GM19238 (cell line): Measurements from ENCODE around the gene RFX8.

Source experiments
- DNase-seq: peaks from one replicate; pipeline ENCODE4 v3.0.0; 2011; ENCODE audit warnings: low spot score; ENCODE audit not compliant: insufficient read length

The RFX8 gene

GRCh38 chr2:101383016-101383541 lies 91.8 kb downstream of the RFX8 start:
- DNase-seq: no peak

GRCh38 chr2:101382442-101382841 lies 92.5 kb downstream of the RFX8 start:
- DNase-seq: no peak

GRCh38 chr2:101380376-101380775 lies 94.5 kb downstream of the RFX8 start:
- no peak for DNase-seq

- DNase-seq: no peak
These were observed 95.8 kb downstream of the RFX8 start for GRCh38 chr2:101379091-101379490.

- no peak for DNase-seq
These were observed 99.3 kb downstream of the RFX8 start for GRCh38 chr2:101375653-101376052.

- DNase-seq: no peak
These were observed 99.9 kb downstream of the RFX8 start for GRCh38 chr2:101374821-101375561.

GRCh38 chr2:101372792-101373191 lies 102.1 kb downstream of the RFX8 start:
- no peak for DNase-seq

GRCh38 chr2:101371636-101372035 lies 103.3 kb downstream of the RFX8 start:
- no peak for DNase-seq

GRCh38 chr2:101369100-101369499 lies 105.8 kb downstream of the RFX8 start:
- no peak for DNase-seq

- DNase-seq: no peak
These were observed 106.5 kb downstream of the RFX8 start for GRCh38 chr2:101368376-101368775.

GRCh38 chr2:101367508-101367907 lies 107.4 kb downstream of the RFX8 start:
- DNase-seq: no peak

- DNase-seq: no peak
These were observed 110.0 kb downstream of the RFX8 start for GRCh38 chr2:101364878-101365277.

GRCh38 chr2:101362777-101363176 lies 112.1 kb downstream of the RFX8 start:
- no peak for DNase-seq

GRCh38 chr2:101362316-101362715 lies 112.6 kb downstream of the RFX8 start:
- DNase-seq: no peak

- no peak for DNase-seq
These were observed 113.4 kb downstream of the RFX8 start for GRCh38 chr2:101361522-101361921.

- no peak for DNase-seq
These were observed 113.8 kb downstream of the RFX8 start for GRCh38 chr2:101361121-101361520.

GRCh38 chr2:101360232-101360631 lies 114.7 kb downstream of the RFX8 start:
- no peak for DNase-seq

GRCh38 chr2:101359410-101359954 lies 115.4 kb downstream of the RFX8 start:
- DNase-seq: no peak

GRCh38 chr2:101357376-101357775 lies 117.5 kb downstream of the RFX8 start:
- DNase-seq: no peak

- DNase-seq: no peak
These were observed 118.4 kb downstream of the RFX8 start for GRCh38 chr2:101356521-101356920.

GRCh38 chr2:101356055-101356454 lies 118.9 kb downstream of the RFX8 start:
- no peak for DNase-seq

GRCh38 chr2:101355401-101356054 lies 119.4 kb downstream of the RFX8 start:
- no peak for DNase-seq
